Prostate gland (tissue), 2 donors: Measurements from ENCODE around the gene MXRA8.

Experiments
- POLR2AphosphoS5 ChIP-seq: sonication (generic); formaldehyde crosslinking; IDR thresholded peaks from one replicate; pipeline ENCODE4 v1.6.1; 2017; ENCODE audit warnings: antibody characterized with exemption
- TF ChIP-seq, protein P1 (sequence below), 4 experiments: fragments of 200-600 bp in 2 of 4; fragments of 450-650 bp in 2 of 4; sonication (generic) in 2 of 4; IDR thresholded peaks; 1 replicate in 3 of 4; 2 replicates in 1 of 4; pipeline ENCODE4 v1.5.1; 2016 to 2019; ENCODE audit warnings: antibody characterized with exemption in 4 of 4, mild to moderate bottlenecking in 2 of 4, moderate library complexity in 2 of 4

DNA sequence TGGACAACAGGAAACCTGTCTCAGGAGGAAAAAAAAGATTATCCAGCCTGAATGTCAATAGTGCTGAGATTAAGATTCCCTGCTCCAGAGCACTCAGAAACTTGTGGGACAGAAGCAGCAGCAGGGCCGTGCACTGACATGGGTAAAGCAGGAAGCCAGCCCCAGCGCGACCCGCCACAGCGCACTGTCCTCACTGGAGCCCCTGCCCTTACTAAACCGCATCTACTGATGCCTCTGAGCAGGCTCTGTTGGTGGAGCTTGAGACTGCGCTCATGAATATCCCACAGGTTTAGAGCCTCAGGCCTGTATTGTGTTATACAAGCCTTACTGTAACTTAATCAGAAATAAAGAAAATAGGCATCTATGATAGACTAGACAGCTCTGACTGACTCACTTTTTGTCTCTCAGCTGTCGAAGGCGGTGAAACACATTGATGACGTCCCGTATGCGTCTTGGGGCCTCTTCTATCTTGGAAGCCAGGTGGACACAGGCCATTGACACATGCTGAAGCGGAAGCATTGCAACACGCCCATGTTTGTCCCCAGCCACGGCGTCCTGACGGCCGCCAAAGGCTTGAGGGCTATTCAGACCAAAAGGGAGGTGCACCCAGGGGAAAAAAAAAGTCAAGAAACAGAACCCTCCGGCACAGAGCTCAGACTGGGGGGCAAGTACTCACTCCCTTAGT lies 39.6 kb upstream of the MXRA8 start:
- TF ChIP-seq, protein P1, sequence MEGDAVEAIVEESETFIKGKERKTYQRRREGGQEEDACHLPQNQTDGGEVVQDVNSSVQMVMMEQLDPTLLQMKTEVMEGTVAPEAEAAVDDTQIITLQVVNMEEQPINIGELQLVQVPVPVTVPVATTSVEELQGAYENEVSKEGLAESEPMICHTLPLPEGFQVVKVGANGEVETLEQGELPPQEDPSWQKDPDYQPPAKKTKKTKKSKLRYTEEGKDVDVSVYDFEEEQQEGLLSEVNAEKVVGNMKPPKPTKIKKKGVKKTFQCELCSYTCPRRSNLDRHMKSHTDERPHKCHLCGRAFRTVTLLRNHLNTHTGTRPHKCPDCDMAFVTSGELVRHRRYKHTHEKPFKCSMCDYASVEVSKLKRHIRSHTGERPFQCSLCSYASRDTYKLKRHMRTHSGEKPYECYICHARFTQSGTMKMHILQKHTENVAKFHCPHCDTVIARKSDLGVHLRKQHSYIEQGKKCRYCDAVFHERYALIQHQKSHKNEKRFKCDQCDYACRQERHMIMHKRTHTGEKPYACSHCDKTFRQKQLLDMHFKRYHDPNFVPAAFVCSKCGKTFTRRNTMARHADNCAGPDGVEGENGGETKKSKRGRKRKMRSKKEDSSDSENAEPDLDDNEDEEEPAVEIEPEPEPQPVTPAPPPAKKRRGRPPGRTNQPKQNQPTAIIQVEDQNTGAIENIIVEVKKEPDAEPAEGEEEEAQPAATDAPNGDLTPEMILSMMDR (IDR thresholded peaks at IDR 0.05): no peak
- no peak for TF ChIP-seq POLR2AphosphoS5
